Stimulated activated CD4-positive, alpha-beta T cell treated with anti-CD3 and anti-CD28 coated beads, Interleukin-4, amount 100 ng/mL, for 24 hours (primary cell): Measurements from ENCODE around the gene CMIP.

Experiments
- DNase-seq: peaks from one replicate; pipeline ENCODE4 v3.0.0-alpha.2; 2020

The CMIP gene

DNA sequence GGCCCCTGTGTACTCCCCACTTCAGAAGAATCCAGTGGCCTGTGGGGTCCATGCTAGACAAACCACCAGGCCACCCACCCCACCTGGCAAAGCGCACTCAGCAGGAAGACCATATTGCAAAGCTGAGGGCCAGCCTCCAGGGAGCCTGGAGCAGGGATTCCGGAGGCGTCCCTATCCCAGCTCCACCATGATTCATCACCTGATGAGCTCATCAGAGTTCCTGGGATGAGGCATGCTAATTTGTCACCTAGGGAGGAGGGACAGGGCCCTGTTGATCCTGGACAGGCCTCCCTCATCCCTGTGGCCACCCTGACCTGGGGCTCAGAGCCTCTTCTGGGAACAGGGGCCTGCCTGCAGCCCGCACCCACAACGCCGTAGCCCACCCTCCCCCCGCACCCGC, 202.9 kb downstream of the CMIP start:
- no peak for DNase-seq

GRCh38 chr16:81649561-81650184, 205.1 kb downstream of the CMIP start:
- no peak for DNase-seq

DNA sequence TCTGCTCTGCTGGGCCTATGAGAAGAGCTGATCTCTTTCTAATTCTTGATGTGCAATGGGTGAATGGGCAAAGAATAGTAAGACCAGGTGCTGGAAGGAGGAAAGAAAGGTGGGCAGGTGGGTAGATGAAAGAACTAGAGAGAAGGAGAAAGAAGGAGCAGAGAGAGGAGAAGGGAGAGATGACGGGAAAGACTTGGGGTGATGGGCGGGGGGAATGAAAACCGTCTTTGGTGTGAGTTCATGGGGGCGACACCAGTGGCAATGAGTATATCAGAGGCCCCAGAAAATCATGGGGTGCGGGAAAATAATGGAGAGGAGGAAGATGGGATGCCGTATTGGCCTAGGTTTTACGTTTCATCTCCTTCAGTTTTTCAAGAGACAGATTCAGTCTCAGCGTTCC, 205.7 kb downstream of the CMIP start:
- no peak for DNase-seq

- DNase-seq = no peak
Measured at GRCh38 chr16:81650982-81651562, 206.5 kb downstream of the CMIP start.

- no peak for DNase-seq
Measured at GRCh38 chr16:81651758-81652718, 207.4 kb downstream of the CMIP start.

DNA sequence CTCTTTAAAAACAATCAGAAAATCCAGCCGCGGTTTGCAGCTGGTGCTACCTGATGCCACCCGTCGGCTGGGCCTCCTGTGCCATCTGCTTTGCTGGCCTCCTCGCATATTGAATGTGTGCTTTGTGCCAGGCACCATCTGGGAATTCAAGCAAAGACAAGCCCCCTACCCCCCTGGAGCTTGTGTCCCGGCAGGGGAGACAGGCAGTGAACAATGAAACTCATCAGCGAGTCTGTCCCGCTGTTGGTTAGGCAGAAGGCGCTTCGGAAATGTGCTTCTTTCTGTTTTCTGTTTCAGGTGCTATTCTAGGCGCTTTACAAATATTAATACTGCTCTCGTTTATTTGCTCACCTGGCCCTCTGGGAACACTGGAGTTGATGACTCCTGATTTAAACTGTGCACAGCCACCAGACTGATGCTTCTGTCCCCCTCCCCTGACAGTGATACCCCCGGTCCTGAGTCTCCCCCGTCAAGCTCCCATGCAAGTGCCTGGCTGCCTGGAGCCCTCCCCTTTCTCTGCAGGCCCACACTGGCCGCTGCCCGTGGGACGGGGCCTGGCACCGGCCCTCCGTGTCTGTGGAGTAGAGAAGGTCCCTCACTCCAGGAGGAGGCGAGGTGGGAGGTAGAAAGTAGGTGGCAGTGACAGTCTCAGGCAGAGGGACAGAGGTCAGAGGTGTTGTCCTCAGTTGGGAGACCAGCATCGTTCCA, 208.3 kb downstream of the CMIP start:
- no peak for DNase-seq

GRCh38 chr16:81654346-81654745, 209.7 kb downstream of the CMIP start:
- no peak for DNase-seq

DNA sequence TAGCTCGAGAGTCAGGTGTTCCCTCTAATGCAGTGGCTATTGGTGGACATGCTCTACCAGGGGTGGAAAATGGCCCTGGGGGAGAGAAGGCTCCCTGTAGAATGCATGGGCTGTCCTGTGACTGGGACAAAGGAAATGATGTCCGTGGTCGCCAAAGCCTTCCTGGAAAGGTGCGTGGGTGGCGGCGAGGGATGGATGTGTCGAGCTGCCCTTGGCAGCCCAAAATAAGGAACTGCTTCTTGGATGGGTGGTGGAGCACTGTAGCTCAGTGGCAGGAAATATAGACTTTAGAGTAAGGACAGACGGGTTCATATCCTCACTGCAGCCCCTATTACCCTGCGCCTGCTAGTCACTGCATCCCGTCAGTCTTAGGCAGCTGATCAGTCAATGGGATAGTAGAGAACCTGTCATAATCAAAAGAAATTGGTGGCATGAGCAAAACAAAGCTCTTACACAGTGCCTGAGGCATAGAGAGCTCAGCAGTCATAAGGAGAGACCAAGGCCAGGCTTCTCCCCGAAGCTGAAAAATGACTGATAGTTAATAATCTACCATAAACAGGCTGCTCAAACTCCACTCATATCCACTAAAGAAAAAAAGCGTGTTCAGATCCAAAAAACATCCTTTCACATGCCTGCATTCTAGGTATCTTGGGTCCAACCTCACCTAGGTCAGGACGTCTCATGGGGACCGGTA, 211.0 kb downstream of the CMIP start:
- no peak for DNase-seq

DNA sequence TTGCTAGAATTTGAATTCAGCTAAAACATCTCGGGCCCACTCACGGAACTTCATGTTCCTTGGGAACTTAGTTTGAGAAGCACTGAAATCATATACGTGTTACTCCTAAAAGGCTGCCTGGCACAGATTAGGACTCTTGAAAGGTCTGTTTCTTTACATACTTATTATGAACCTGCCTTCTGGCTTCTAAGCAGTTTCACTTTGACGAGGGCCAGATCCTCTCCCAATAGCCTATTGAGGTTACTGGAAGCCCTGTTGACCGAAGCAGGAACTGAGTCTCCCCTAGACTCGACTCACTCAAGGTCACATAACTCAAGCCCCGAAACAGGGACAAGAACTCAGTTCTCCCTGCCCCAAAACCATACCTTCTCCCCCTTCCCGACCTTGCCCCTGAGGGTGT, 212.6 kb downstream of the CMIP start:
- DNase-seq = no peak

DNA sequence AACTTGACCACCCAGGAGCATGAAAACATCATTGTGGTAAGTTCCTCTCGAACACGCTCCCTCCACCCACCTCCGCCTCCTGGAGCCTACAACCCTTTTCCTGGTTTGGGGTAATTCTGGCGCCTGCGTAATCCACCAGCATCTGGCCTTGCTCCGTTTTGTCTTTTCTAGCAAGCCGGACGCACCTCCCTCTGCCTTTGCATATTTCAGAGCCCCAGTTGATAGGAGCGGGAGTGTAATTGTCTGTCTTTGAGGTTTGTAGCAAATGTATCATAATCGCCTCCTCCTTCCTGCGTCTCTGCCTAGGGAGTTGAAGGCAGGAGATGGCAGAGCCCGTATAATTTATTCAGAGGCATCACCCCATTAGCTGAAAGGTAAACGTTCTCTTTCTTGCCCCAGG, 213.2 kb downstream of the CMIP start:
- DNase-seq = no peak

DNA sequence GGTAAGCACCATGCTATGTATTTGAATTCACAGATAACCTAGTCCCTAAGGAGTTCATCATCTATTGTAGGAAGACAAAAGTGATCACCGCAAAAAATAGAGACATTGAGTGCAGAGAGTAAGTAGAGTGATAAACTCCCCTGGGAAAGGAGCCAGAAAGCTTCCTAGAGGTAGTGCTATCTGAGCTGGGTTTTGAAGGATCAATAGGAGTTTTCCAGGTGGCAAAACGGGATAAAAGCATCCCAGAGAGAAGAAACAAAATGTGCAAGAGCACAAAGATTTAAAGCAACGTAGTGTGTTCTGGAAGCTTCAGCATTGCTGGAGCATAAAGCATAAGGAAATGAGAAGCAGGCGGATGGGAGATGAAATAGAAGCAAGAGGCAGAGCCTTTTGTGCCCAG, 213.8 kb downstream of the CMIP start:
- no peak for DNase-seq

DNA sequence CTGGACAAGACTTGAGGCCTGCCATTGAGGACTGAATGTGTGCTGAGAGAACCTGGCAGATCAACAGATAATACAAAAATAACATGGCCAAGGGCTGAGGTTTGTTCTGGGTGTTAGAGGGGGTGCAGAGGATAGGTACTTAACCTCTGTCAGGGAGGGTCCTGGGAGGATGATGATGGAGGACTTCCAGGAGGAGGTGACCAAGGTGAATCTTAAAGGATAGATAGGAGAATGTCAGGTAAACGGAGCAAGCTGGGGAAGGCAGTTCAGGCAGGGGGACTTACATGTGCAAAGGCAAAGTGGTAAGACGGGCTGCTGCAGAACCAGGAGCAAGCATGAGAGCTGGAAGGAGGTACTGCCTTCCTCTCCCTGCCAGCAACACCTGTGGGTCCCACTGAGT, 214.6 kb downstream of the CMIP start:
- DNase-seq = no peak

DNA sequence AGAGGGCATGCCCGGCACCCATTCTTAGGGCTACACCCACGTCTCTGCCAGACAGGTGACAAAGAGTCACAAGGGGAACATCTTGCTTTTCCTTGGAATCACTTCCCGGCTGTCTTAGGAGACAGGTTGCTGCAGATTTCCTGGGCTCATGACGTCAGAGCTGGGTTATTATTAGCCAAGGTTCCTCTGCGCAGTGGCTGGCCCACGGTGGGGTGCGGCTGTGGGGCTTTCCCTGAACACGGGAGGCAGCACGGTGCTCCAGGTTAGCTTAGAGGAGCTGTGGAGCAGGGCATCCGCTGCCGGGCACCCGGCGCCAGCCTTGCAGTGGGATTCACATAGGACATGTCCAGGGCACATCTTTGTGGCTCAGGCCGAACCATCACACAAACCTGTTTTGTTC, 216.5 kb downstream of the CMIP start:
- DNase-seq = no peak

DNA sequence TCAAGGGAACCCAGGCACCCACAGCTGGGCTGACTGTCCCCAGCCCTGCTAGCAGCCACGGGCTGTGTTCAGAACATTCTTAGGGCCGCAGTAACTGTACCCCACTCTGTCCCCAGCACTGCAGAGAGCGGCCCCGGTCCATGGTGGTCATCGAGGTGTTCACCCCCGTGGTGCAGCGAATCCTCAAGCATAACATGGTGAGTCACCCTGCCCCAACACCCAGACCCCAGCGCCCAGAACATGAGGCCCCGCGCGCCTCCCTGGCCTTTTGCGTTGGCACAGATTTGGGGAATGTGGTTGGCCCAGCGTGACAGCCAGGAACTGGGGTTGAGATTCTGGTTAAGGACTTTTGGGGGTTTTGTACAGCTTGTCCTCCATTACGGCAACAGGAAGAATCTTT, 219.5 kb downstream of the CMIP start:
- no peak for DNase-seq

- DNase-seq = no peak
Measured at GRCh38 chr16:81665588-81665987, 221.0 kb downstream of the CMIP start.

DNA sequence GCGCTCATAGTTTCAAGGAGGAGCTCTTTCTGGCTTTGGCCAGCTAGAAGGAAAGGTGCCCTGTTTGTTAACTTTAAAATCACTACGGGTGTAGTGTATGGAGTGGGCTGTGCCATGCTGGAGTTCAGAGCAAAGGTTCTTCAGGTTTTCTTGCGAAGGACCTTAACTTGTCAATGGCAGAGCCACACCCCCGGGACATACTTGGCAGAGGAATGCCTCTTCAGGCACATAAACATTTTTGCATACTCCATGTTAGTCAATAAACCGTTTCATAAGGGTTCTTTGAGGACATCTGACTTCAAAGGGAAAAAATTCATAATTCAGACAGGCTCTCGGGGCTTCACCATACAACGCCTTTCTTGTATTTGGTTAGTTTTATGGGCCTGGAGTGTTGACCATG, 221.5 kb downstream of the CMIP start:
- no peak for DNase-seq

- DNase-seq = no peak
Measured at GRCh38 chr16:81668243-81669097, 223.9 kb downstream of the CMIP start.

DNA sequence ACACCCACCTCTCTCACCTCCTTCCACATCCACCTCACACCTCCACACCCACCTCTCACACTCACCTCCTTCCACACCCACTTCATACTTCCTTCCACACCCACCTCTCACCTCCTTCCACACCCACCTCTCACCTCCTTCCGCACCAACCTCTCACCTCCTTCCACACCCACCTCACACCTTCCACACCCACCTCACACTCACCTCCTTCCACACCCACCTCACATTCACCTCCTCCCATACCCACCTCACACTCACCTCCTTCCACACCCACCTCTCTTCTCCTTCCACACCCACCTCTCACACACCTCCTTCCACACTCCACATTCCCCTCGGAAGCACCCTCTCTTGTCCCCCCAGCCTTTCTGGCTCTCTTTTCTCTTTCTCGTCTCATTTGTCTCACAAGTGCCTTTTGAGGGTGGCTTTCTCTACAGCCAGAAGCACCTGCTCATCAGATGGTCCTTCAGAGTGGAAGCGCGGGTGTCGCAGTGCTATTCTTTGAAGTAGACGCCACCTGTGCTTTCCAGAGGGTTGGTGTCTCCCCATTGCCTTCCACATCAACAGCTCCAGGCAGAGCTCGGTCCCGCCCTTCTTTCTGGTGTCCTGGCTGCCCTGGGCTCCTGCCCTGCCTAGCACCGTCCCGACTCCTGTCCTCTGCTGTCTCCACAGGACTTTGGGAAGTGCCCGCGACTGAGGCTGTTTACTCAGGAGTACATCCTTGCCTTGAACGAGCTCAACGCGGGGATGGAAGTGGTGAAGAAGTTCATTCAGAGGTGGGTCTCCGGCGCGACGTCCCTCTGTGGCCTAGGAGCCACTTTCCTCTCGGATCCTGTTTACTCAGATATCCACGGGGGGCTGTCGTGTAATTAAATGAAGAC, 225.1 kb downstream of the CMIP start:
- DNase-seq = no peak

DNA sequence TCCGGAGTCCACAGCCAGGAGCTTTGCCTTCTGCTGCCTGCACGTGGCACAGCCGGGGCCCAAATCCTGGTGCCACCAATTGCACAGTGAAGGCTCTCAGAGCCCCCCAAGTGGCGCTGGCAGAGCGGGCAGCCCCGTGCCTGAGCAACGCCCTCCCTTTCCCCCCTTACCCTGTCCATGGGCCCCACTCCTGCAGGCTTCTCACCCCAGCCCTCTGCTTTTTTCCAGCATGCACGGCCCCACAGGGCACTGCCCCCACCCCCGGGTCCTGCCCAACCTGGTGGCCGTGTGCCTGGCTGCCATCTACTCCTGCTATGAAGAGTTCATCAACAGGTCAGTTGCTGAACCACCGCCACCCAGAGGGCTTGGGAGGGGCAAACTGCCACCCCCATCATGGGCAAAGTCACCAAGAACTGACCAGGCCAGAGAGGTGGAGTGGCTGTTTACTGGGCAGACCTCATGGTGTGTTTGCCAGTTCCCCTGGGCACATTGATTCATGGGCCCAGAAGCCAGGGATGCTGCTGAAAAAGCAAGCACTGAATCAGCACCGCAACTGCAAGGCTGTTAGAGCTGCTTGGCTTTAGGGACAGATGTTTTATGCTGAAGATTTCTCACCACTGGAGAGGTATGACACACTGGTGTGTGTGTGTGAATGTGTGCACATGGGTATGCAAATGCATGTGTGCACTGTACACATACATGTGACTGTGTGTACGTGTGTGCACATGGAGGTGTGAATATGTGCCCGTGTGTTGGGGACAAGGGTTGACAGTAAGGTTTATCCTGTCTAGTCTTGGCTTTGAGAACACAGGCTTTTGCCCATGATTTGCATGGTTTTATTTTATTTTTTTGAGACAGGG, 227.4 kb downstream of the CMIP start:
- DNase-seq = no peak

- DNase-seq = no peak
Measured at GRCh38 chr16:81673432-81673831, 228.8 kb downstream of the CMIP start.
